ENCODE data around the gene PNRC2.
"Not testable (repeated sequence)": the region's sequence is repeated elsewhere in the genome, so short reads cannot be mapped to it uniquely, and the experiment has no call there.

PNRC2 gene

DNA sequence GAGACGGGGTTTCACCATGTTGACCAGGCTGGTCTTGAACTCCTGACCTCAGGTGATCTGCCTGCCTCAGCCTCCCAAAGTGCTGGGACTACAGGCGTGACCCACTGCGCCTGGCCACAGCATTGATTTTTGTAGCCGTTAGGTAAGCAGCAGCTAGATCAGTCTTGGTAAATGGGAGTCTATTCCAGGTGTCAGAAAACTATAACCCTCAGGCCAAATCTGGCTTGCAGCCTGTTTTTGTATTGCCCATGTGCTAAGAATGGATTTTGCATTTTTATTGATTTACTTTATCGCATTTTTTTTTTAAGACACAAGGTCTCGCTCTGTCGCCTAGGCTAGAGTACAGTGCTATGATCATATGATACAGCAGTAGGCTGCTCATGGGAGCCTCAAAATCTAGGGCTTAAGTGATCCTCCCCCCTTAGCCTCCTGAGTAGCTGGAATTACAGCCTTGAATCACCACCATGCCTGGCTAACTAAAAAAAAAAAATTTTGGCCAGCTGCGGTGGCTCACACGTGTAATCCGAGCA lies 37.1 kb downstream of the PNRC2 start:
- no peak for DNase-seq

- no peak for DNase-seq
Observed at GRCh38 chr1:23997812-23998211, 38.2 kb downstream of the PNRC2 start.

DNA sequence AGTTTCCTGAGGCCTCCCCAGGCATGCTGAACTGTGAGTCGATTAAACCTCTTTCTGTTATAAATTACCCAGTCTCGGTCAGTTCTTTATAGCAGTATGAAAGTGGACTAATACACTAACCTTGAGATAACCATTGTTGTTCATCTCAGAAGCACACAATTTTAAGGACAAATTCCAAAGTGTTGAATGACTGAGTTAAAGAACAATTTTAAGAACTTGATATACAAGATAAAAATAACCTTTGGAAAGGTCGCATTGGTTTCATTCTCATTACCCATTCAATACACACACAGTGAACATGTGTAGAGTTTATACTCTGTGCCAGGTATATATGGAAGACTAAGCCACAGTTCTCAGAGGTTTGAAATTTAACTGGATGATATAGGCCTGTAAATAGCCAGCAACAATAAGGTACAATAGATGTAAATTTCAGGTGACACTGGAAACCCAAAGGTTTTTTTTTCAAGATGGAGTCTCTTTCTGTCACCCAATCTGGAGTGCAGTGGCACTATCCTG lies 39.6 kb downstream of the PNRC2 start:
- DNase-seq: no peak

- no peak for DNase-seq
Observed at GRCh38 chr1:24002695-24003094, 43.1 kb downstream of the PNRC2 start.

DNA sequence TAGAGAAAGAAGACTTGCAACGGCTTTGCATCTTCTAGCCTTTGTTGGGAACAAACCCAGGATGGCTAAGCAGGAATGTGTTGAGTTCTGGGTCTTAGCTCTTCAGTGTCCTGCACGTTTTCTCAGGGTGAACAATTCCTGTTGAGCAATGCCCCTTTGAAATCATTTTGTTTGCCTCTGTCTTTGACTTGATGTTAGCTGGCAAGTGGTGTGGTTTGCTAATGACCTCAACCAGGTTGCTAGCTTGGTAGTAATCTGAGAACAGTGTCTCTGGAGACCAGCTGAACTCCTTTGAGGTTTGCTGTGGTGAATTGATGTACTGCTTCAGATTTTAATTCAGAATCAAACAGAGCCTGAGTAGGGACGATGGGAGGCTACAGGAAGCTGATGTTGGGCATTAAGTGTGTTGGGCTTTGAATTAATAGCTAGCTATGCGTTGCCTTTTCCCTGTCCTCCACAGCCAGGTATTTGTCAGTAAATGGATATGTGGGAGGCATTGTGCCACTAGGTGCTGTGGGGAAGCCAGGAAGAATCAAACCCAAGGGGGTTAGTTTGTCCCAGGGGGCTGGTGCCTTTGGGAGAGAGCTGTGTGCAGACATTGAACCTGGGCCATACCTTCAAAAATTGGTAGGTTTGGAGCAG lies 43.8 kb downstream of the PNRC2 start:
- DNase-seq: peak; percentile 68

- DNase-seq: no peak
Observed at GRCh38 chr1:24004132-24004531, 44.5 kb downstream of the PNRC2 start.

DNA sequence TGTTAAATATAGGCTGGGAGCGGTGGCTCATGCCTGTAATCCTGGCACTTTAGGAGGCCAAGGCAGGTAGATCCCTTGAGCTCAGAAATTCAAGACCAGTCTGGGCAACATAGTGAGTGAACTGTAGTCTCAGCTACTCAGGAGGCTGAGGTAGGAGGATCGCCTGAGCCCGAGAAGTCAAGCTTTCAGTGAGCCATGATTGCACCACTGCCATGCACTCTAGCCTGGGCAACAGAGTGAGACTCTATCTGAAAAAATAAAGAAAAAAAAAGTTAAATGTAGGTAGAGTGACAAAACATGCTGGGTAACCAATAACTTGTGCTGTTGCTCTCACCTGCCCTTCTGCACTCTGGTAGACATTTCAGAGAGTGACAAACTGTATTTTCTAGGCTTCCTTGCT lies 45.5 kb downstream of the PNRC2 start:
- no peak for DNase-seq

GRCh38 chr1:24007079-24007478 lies 47.5 kb downstream of the PNRC2 start:
- DNase-seq: no peak

GRCh38 chr1:24008574-24009184 lies 49.1 kb downstream of the PNRC2 start:
- DNase-seq: not testable (repeated sequence)

- no peak for DNase-seq
Observed at GRCh38 chr1:24009406-24009805, 49.8 kb downstream of the PNRC2 start.

- no peak for DNase-seq
Observed at GRCh38 chr1:24010650-24011049, 51.0 kb downstream of the PNRC2 start.

GRCh38 chr1:24012878-24013277 lies 53.2 kb downstream of the PNRC2 start:
- not testable (repeated sequence) for DNase-seq
